GM21723 (cell line): ENCODE data around the gene ZNF446.
"Not testable (repeated sequence)": the region's sequence is repeated elsewhere in the genome, so short reads cannot be mapped to it uniquely, and the experiment has no call there.

ENCODE experiments used
- ATAC-seq: cut with Tn5 transposase; IDR thresholded peaks from one replicate; pipeline ENCODE4 v1.9.1; 2021; ENCODE audit warnings: mild to moderate bottlenecking, moderate library complexity; ENCODE audit not compliant: unreplicated experiment

ZNF446 gene

GRCh38 chr19:58475714-58476497 lies at the start of gene ZNF446:
Gene ZNF446 (plus strand): TSS chr19:58476352. CDS start chr19:58477219, 867 bp downstream.
- peak; percentile 80 for ATAC-seq

- ATAC-seq, result no peak
Measured at GRCh38 chr19:58428617-58429016, 47.5 kb upstream of the ZNF446 start.

- ATAC-seq, result no peak
Measured at GRCh38 chr19:58429745-58430144, 46.4 kb upstream of the ZNF446 start.

- ATAC-seq, result no peak
Measured at GRCh38 chr19:58434217-58434616, 41.9 kb upstream of the ZNF446 start.

- peak; percentile 94 for ATAC-seq
Measured at GRCh38 chr19:58439576-58440554, 36.3 kb upstream of the ZNF446 start, which contains the start of gene ZNF132. Gene ZNF132 (minus strand): TSS chr19:58440153. CDS start chr19:58439821, 332 bp downstream.

GRCh38 chr19:58440556-58440955 lies 35.6 kb upstream of the ZNF446 start:
- ATAC-seq, result no peak

- not testable (repeated sequence) for ATAC-seq
Measured at GRCh38 chr19:58442986-58443385, 33.2 kb upstream of the ZNF446 start.

- not testable (repeated sequence) for ATAC-seq
Measured at GRCh38 chr19:58448860-58449259, 27.3 kb upstream of the ZNF446 start.

GRCh38 chr19:58449980-58450379 lies 26.2 kb upstream of the ZNF446 start:
- not testable (repeated sequence) for ATAC-seq

GRCh38 chr19:58450856-58451357 lies 25.2 kb upstream of the ZNF446 start:
- peak; percentile 12 for ATAC-seq

GRCh38 chr19:58451358-58452101 lies 24.6 kb upstream of the ZNF446 start, which contains the start of gene ZNF324B:
Gene ZNF324B (plus strand): TSS chr19:58451622. CDS start chr19:58453702, 2,080 bp downstream.
- ATAC-seq, result peak; percentile 94

GRCh38 chr19:58453743-58454142 lies 22.4 kb upstream of the ZNF446 start:
- no peak for ATAC-seq

- no peak for ATAC-seq
Measured at GRCh38 chr19:58455306-58455705, 20.8 kb upstream of the ZNF446 start.

GRCh38 chr19:58456111-58456510 lies 20.0 kb upstream of the ZNF446 start:
- ATAC-seq, result no peak

GRCh38 chr19:58460039-58460438 lies 16.1 kb upstream of the ZNF446 start:
- no peak for ATAC-seq

GRCh38 chr19:58466089-58466759 lies 9.9 kb upstream of the ZNF446 start:
- peak; percentile 18 for ATAC-seq

- peak; percentile 86 for ATAC-seq
Measured at GRCh38 chr19:58466760-58467589, 9.2 kb upstream of the ZNF446 start, which contains the start of gene ZNF324. Gene ZNF324 (plus strand): TSS chr19:58467080. CDS start chr19:58469186, 2,106 bp downstream.

GRCh38 chr19:58468216-58468839 lies 7.8 kb upstream of the ZNF446 start:
- ATAC-seq, result no peak
